GM12873 (cell line): ENCODE measurements around the gene PLXND1.

ENCODE experiments used
- CTCF ChIP-seq: IDR thresholded peaks from 2 replicates; pipeline ENCODE4 v1.5.1; 2012; ENCODE audit warnings: low read depth, mild to moderate bottlenecking, moderate library complexity, low read length, control low read depth; ENCODE audit not compliant: insufficient read depth; ENCODE audit errors: missing control alignments

Gene PLXND1

DNA sequence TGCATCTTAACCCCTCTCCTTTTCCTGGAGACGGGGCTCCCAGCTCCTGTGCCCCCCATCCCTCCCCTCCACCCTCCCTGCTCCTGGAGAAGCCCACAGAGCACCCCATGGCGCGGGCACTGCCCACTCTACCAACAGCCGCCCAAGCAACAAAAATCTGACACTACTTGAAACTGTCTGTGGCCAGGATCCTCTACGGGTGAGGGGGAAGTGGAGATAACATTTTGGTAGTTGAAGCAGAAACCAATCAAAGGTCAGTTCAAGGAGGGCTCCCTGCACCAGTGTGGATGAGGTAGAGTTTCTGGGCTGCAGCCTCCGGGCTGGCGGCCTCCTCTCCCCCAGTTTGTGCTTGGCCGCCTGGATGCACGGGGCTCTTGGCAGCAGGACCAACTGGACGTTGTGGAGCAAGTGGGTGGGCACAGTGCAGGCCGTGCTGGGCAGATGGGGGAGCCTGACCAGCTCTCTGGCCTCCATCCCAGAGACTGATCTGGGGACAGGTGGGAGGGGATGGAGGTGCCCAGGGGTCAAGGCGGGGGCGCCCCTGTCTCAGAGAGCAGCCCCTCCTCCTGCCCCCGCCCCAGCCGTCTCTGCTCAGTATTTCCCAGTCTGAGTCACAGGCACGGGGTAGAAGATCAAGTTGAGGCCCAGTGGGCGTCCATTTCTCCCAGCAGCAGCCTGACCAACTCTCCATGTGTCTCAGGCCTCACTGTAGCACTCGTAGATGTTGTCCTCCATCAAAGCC, 50.7 kb downstream of the PLXND1 start:
- no peak for TF ChIP-seq CTCF

- no peak for TF ChIP-seq CTCF
These were observed 51.3 kb downstream of the PLXND1 start for GRCh38 chr3:129555153-129555550.

- no peak for TF ChIP-seq CTCF
These were observed 51.9 kb downstream of the PLXND1 start for GRCh38 chr3:129554356-129555152.

- no peak for TF ChIP-seq CTCF
These were observed 52.8 kb downstream of the PLXND1 start for GRCh38 chr3:129553719-129554118.

DNA sequence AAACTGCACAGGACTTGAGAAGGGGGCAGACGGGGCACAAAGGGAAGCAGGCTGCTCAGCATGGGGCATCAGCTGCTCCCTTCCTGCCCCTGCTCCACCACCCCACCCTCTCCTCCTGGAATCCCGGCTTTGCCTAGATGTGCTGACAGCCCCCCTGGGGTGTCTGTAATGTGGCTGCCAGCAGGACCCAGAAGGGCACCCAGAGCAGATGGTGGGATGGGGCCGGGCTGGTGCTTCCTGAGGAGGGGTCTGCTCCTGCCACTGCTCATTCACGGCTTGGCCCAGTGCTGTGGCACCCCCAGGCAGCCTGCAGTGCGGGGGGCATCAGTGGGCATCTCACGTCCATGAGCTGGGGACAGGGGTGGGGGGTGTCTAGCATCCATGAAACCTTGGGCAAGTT, 53.3 kb downstream of the PLXND1 start:
- TF ChIP-seq CTCF, result no peak

GRCh38 chr3:129552287-129553050, 54.0 kb downstream of the PLXND1 start:
- no peak for TF ChIP-seq CTCF

- TF ChIP-seq CTCF, result no peak
These were observed 56.7 kb downstream of the PLXND1 start for GRCh38 chr3:129549805-129550204.
